HCT116 (cell line): ENCODE measurements around the gene CD63. TPM values are rescaled to one million over a fixed set of nuclear protein-coding genes. Genes with fewer than 3 reads are reported as not detected.

Experiments used
- ATAC-seq: fragments of 200-7000 bp; cut with Tn5 transposase; 2 replicates; pipeline ENCODE4 v1.9.1; 2020; ENCODE audit warnings: mild to moderate bottlenecking, moderate library complexity
- BruUV-seq: library from RNA; stranded (reverse); fragments of 400-500 nt; replicated peaks from 2 replicates; lab custom pipeline; 2021; lab: Mats Ljungman, UMichigan
- CTCF ChIA-PET: fragments of 300-600 bp; sonication (Branson Sonifier 250); formaldehyde crosslinking; loops from one replicate; lab custom pipeline; 2021; ENCODE audit warnings: antibody characterized with exemption; lab: Charles Lee
- POLR2A ChIA-PET: fragments of 300-600, 350-600 bp; sonication (Branson Sonifier 250); formaldehyde crosslinking; loops from one replicate; lab custom pipeline; 2021; ENCODE audit warnings: antibody characterized with exemption; lab: Charles Lee
- RAD21 ChIA-PET, 2 experiments: fragments of 300-600 bp; sonication (Branson Sonifier 250); formaldehyde crosslinking; loops; one replicate each; lab custom pipeline; 2023; ENCODE audit warnings: low total read pairs in 2 of 2; ENCODE audit not compliant: uncharacterized antibody in 2 of 2, unreplicated experiment in 2 of 2, low non-redundant PET in 1 of 2; lab: Charles Lee
- DNase-seq: peaks from one replicate; pipeline ENCODE4 v3.0.0-alpha.2; 2010; ENCODE audit warnings: low read depth, low spot score
- H2AFZ ChIP-seq: fragments of 200-600 bp; shearing (Covaris generic), sonication (generic); 2 replicates; pipeline ENCODE4 v1.6.1; 2017; ENCODE audit warnings: low read depth, mixed run types, mixed read lengths, antibody characterized with exemption, low read length; ENCODE audit not compliant: poor library complexity, severe bottlenecking
- H3K27ac ChIP-seq: 2 replicates; pipeline ENCODE4 v1.5.1; 2012; ENCODE audit warnings: low read depth, low read length
- H3K27me3 ChIP-seq: fragments of 200-600 bp; sonication (generic); 2 replicates; pipeline ENCODE4 v1.6.1; 2016; ENCODE audit warnings: mixed run types, low read length, mixed read lengths; ENCODE audit not compliant: insufficient read depth
- H3K36me3 ChIP-seq, 2 experiments: fragments of 200-500 bp in 1 of 2; fragments of 200-600 bp in 1 of 2; sonication (Bioruptor generic) in 1 of 2; sonication (generic) in 1 of 2; 2 replicates each; pipeline versions ENCODE4 v1.5.1 to v1.6.1; 2014 to 2016; ENCODE audit warnings: low read length in 2 of 2, inconsistent platforms in 1 of 2, mixed read lengths in 1 of 2, mixed run types in 1 of 2; ENCODE audit not compliant: insufficient read depth in 2 of 2, control insufficient read depth in 1 of 2
- H3K4me1 ChIP-seq, 2 experiments: fragments of 200-600 bp in 1 of 2; sonication (generic) in 1 of 2; 2 replicates each; pipeline versions ENCODE4 v1.5.1 to v1.6.1; 2012 to 2017; ENCODE audit warnings: low read length in 2 of 2, inconsistent platforms in 1 of 2, mild to moderate bottlenecking in 1 of 2, mixed read lengths in 1 of 2, mixed run types in 1 of 2, moderate library complexity in 1 of 2; ENCODE audit not compliant: insufficient read depth in 2 of 2, control insufficient read depth in 1 of 2
- H3K4me2 ChIP-seq: fragments of 200-600 bp; sonication (generic); 2 replicates; pipeline ENCODE4 v1.6.1; 2017; ENCODE audit warnings: mixed run types, low read length, mixed read lengths
- H3K4me3 ChIP-seq, 2 experiments: fragments of 200-600 bp in 1 of 2; sonication (generic) in 1 of 2; replicated peaks in 1 of 2; 2 replicates each; pipeline ENCODE4 v1.5.1; 2011 to 2016; ENCODE audit warnings: low read length in 2 of 2, control low read depth in 1 of 2, low read depth in 1 of 2, mild to moderate bottlenecking in 1 of 2, mixed read lengths in 1 of 2, mixed run types in 1 of 2
- H3K79me2 ChIP-seq: fragments of 200-600 bp; sonication (generic); 2 replicates; pipeline ENCODE4 v1.6.1; 2017; ENCODE audit warnings: mild to moderate bottlenecking, mixed run types, low read length, moderate library complexity, mixed read lengths; ENCODE audit not compliant: insufficient read depth
- H3K9ac ChIP-seq: fragments of 200-600 bp; sonication (generic); 2 replicates; pipeline ENCODE4 v1.6.1; 2016; ENCODE audit warnings: low read length, mixed read lengths
- H3K9me2 ChIP-seq: fragments of 200-600 bp; sonication (generic), shearing (Covaris generic); 2 replicates; pipeline ENCODE4 v1.6.1; 2017; ENCODE audit warnings: mixed run types, mild to moderate bottlenecking, moderate library complexity; ENCODE audit not compliant: insufficient read depth
- H3K9me3 ChIP-seq, 2 experiments: fragments of 200-500 bp in 1 of 2; fragments of 200-600 bp in 1 of 2; sonication (Bioruptor generic) in 1 of 2; sonication (generic) in 1 of 2; 2 replicates each; pipeline ENCODE4 v1.6.1; 2014 to 2017; ENCODE audit warnings: low read length in 2 of 2, mixed read lengths in 2 of 2, inconsistent platforms in 1 of 2, low read depth in 1 of 2, mild to moderate bottlenecking in 1 of 2, mixed run types in 1 of 2, moderate library complexity in 1 of 2; ENCODE audit not compliant: control insufficient read depth in 1 of 2, insufficient read depth in 1 of 2
- H4K20me1 ChIP-seq: fragments of 200-600 bp; sonication (generic), shearing (Covaris generic); 2 replicates; pipeline ENCODE4 v1.6.1; 2017; ENCODE audit warnings: mixed run types, mild to moderate bottlenecking, moderate library complexity; ENCODE audit not compliant: insufficient read depth
- CBX3 ChIP-seq: IDR thresholded peaks from 2 replicates; pipeline ENCODE4 v1.6.1; 2012; ENCODE audit warnings: low read depth
- CEBPB ChIP-seq: IDR thresholded peaks from 2 replicates; pipeline ENCODE4 v1.6.1; 2012; ENCODE audit warnings: low read depth
- EGR1 ChIP-seq: IDR thresholded peaks from 2 replicates; pipeline ENCODE4 v1.6.1; 2012; ENCODE audit warnings: low read depth
- ELF1 ChIP-seq: IDR thresholded peaks from 2 replicates; pipeline ENCODE4 v1.6.1; 2012; ENCODE audit warnings: low read depth, borderline replicate concordance
- EZH2 ChIP-seq: fragments of 200-600 bp; sonication (generic); IDR thresholded peaks from 2 replicates; pipeline ENCODE4 v1.6.1; 2017; ENCODE audit warnings: antibody characterized with exemption, mixed run types
- FOSL1 ChIP-seq: IDR thresholded peaks from 2 replicates; pipeline ENCODE4 v1.6.1; 2012; ENCODE audit warnings: low read depth
- POLR2A ChIP-seq: IDR thresholded peaks from 2 replicates; pipeline ENCODE4 v1.7.0; 2011; ENCODE audit warnings: borderline replicate concordance; ENCODE audit not compliant: insufficient read depth, insufficient read length; ENCODE audit errors: extremely low read depth
- POLR2AphosphoS5 ChIP-seq: IDR thresholded peaks from 2 replicates; pipeline ENCODE4 v1.6.1; 2011; ENCODE audit warnings: mild to moderate bottlenecking, low read depth, low read length, moderate library complexity
- RAD21 ChIP-seq: IDR thresholded peaks from 2 replicates; pipeline ENCODE4 v1.6.1; 2012; ENCODE audit warnings: low read depth, mild to moderate bottlenecking
- SIN3A ChIP-seq: IDR thresholded peaks from 2 replicates; pipeline ENCODE4 v1.6.1; 2012; ENCODE audit warnings: low read depth
- SP1 ChIP-seq: IDR thresholded peaks from 2 replicates; pipeline ENCODE4 v1.6.1; 2012; ENCODE audit warnings: low read depth
- SRF ChIP-seq: IDR thresholded peaks from 2 replicates; pipeline ENCODE4 v1.6.1; 2012; ENCODE audit warnings: low read depth
- TCF7L2 ChIP-seq: IDR thresholded peaks from 2 replicates; pipeline ENCODE4 v1.7.0; 2011; ENCODE audit warnings: borderline replicate concordance, inconsistent platforms; ENCODE audit not compliant: insufficient read depth, insufficient read length; ENCODE audit errors: extremely low read depth
- YY1 ChIP-seq: IDR thresholded peaks from 2 replicates; pipeline ENCODE4 v1.6.1; 2011; ENCODE audit warnings: low read length, low read depth, moderate library complexity, mild to moderate bottlenecking; ENCODE audit not compliant: insufficient replicate concordance; ENCODE audit errors: extremely low read depth
- ZFX ChIP-seq: fragments of 450-650 bp; IDR thresholded peaks from 2 replicates; pipeline ENCODE4 v1.6.1; 2017
- ZNF274 ChIP-seq: fragments of 200-500 bp; sonication (Bioruptor generic); IDR thresholded peaks from 2 replicates; pipeline ENCODE4 v1.6.1; 2014; ENCODE audit warnings: mild to moderate bottlenecking, low read depth, low read length, inconsistent platforms
- intact Hi-C: fragments of 100-400 bp; cut with micrococcal nuclease; formaldehyde crosslinking; loops from 2 replicates; pipeline ENCODE4 v1.10.0; 2022
- total RNA-seq: library from RNA; stranded (reverse); gene quantifications from one replicate; pipeline ENCODE4 v1.2.1, GENCODE V29; 2021; ENCODE audit not compliant: unreplicated experiment
- TF ChIP-seq, protein P1 (sequence below): IDR thresholded peaks from 2 replicates; pipeline ENCODE4 v1.6.1; 2012
- TF ChIP-seq, protein P2 (sequence below): IDR thresholded peaks from 2 replicates; pipeline ENCODE4 v1.6.1; 2012
- TF ChIP-seq, protein P3 (sequence below): IDR thresholded peaks from 2 replicates; pipeline ENCODE4 v1.6.1; 2011; ENCODE audit warnings: mild to moderate bottlenecking, low read length, moderate library complexity; ENCODE audit not compliant: insufficient replicate concordance; ENCODE audit errors: extremely low read depth
- TF ChIP-seq, protein P4 (sequence below), 3 experiments: fragments of 200-600 bp in 1 of 3; sonication (generic) in 1 of 3; IDR thresholded peaks in 2 of 3; conservative IDR thresholded peaks in 1 of 3; 2 replicates each; pipeline ENCODE4 v1.5.1; 2012 to 2017; ENCODE audit warnings: low read depth in 2 of 3, low read length in 2 of 3, antibody characterized with exemption in 1 of 3, borderline replicate concordance in 1 of 3, control low read depth in 1 of 3, mild to moderate bottlenecking in 1 of 3, mixed read lengths in 1 of 3, mixed run types in 1 of 3, moderate library complexity in 1 of 3; ENCODE audit not compliant: insufficient read depth in 1 of 3

Gene CD63
- total RNA-seq, 1 experiment from 2014 or later: 355 TPM

DNA sequence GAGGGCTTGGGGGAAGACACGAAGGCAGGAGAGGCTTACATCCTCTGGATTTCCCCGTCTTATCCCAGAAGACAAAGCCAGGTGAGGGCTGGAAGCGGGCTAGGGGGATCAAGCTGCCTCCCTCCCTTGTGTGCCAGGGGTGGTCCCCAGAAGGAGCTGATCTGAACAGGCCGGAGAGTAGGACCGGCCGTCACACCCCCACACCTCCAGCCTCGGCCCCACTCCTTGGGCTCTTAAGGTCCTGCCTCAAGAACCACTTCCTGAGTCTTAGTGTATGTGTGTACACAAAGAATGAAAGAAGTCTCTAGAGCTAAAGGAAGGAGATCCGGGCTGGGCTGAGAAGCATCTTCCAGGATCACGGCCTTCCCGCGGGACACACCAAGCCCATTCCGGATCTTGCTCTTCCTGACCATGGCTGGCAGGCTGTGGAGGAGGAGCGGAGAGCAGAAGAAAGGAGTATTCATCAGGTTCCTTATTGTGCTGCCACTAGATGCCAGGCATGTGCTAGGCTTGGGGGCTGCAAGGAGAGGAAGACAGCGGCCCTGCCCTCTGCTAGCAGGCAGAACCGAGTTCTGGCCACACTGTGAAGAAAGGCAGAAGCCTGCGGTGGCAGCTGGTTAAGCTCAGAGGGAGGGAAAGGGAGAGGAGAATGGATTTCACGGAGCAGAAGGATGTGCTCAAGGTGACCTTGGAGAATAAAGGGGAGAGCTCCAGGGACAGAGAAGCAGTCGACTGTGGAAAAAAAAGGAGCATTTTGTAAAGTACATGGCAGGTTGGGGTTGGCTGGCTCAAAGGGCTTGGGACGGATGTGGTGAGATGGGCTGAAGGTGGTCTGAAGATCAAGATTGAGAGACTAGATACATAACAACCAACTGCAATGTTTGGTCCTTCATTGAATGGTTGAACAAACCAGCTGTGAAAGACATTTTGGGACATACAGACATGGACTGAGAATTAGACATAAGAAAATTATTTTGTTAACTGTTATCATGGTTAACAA lies 1.3 kb upstream of the CD63 start:
- peaks cover 19 to 50% of the 10 kb centered on the region in 2 experiments for H3K4me1 ChIP-seq
- no peak overlapping the region for H2AFZ ChIP-seq
- ATAC-seq: peak; percentile 7
- TSS peak; percentile 67 for BruUV-seq
- H3K79me2 ChIP-seq: peaks cover 22% of the 10 kb centered on the region
- no peaks in the 10 kb centered on the region for H3K9me2 ChIP-seq
- ChIA-PET POLR2A (interaction anchor here (1.0 to 2.3 kb wide), 8 partner anchors 8 to 314 kb away, joined by 3 to 24 read pairs (median 4); partner anchors contain the start of genes BLOC1S1, DNAJC14, ORMDL2 and RDH5), RAD21 (interaction anchor here (0.5 to 1.8 kb wide), 4 partner anchors 8 to 277 kb away, joined by 3 to 7 read pairs (median 4); partner anchors contain the start of gene RDH5 (in 1 of the 2)), CTCF (interaction anchor here (0.8 to 1.9 kb wide), 8 partner anchors 8 to 459 kb away, joined by 3 to 48 read pairs (median 6); partner anchors contain the start of genes RDH5 and SMARCC2)
- H3K9ac ChIP-seq: peak overlapping the region; percentile 93
- TF ChIP-seq EZH2 (no peak), FOSL1 (no peak), EGR1 (no peak), CEBPB (no peak), SIN3A (no peak), ELF1 (no peak), ZFX (no peak), SRF (no peak), TCF7L2 (no peak), POLR2A (no peak), CBX3 (no peak), YY1 (no peak), ZNF274 (no peak), RAD21 (no peak), SP1 (no peak), POLR2AphosphoS5 (no peak)
- TF ChIP-seq, protein P1, sequence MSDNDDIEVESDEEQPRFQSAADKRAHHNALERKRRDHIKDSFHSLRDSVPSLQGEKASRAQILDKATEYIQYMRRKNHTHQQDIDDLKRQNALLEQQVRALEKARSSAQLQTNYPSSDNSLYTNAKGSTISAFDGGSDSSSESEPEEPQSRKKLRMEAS: no peak
- TF ChIP-seq, protein P2, sequence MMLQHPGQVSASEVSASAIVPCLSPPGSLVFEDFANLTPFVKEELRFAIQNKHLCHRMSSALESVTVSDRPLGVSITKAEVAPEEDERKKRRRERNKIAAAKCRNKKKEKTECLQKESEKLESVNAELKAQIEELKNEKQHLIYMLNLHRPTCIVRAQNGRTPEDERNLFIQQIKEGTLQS: no peak
- TF ChIP-seq, protein P3, sequence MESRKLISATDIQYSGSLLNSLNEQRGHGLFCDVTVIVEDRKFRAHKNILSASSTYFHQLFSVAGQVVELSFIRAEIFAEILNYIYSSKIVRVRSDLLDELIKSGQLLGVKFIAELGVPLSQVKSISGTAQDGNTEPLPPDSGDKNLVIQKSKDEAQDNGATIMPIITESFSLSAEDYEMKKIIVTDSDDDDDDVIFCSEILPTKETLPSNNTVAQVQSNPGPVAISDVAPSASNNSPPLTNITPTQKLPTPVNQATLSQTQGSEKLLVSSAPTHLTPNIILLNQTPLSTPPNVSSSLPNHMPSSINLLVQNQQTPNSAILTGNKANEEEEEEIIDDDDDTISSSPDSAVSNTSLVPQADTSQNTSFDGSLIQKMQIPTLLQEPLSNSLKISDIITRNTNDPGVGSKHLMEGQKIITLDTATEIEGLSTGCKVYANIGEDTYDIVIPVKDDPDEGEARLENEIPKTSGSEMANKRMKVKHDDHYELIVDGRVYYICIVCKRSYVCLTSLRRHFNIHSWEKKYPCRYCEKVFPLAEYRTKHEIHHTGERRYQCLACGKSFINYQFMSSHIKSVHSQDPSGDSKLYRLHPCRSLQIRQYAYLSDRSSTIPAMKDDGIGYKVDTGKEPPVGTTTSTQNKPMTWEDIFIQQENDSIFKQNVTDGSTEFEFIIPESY: no peak
- TF ChIP-seq, protein P4, sequence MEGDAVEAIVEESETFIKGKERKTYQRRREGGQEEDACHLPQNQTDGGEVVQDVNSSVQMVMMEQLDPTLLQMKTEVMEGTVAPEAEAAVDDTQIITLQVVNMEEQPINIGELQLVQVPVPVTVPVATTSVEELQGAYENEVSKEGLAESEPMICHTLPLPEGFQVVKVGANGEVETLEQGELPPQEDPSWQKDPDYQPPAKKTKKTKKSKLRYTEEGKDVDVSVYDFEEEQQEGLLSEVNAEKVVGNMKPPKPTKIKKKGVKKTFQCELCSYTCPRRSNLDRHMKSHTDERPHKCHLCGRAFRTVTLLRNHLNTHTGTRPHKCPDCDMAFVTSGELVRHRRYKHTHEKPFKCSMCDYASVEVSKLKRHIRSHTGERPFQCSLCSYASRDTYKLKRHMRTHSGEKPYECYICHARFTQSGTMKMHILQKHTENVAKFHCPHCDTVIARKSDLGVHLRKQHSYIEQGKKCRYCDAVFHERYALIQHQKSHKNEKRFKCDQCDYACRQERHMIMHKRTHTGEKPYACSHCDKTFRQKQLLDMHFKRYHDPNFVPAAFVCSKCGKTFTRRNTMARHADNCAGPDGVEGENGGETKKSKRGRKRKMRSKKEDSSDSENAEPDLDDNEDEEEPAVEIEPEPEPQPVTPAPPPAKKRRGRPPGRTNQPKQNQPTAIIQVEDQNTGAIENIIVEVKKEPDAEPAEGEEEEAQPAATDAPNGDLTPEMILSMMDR (IDR thresholded peaks at IDR 0.05 in 2 of 3, conservative IDR thresholded peaks at IDR 0.05 in 1 of 3; ENCODE audit: borderline replicate concordance in 1 of 3, insufficient read depth in 1 of 3, low read depth in 2 of 3, low read length in 2 of 3): no peak
- intact Hi-C loops: loop anchor here (10.0 kb wide), 1 partner anchor 385 kb away; the partner anchor contains the start of genes RPL41 and ZC3H10
- peak overlapping the region; percentile 95 for H3K4me2 ChIP-seq
- H3K36me3 ChIP-seq: peaks cover 7 to 20% of the 10 kb centered on the region in 2 experiments; a peak in 3 of 4 replicates
- H3K9me3 ChIP-seq: no peaks in the 10 kb centered on the region
- peak overlapping the region; percentile 88 to 96 for H3K4me3 ChIP-seq
- H4K20me1 ChIP-seq: no peaks in the 10 kb centered on the region
- peak overlapping the region; percentile 94 for H3K27ac ChIP-seq
- no peaks in the 10 kb centered on the region for H3K27me3 ChIP-seq
- no peak for DNase-seq
